ENCODE results near the gene TEP1.
A peak's percentile ranks its signal among the peaks of the same experiment; 100 is the strongest.

TEP1 gene

GRCh38 chr14:20429801-20430669, 16.7 kb upstream of the TEP1 start:
- no peak for DNase-seq

GRCh38 chr14:20428802-20429201, 15.5 kb upstream of the TEP1 start:
- DNase-seq: no peak

DNA sequence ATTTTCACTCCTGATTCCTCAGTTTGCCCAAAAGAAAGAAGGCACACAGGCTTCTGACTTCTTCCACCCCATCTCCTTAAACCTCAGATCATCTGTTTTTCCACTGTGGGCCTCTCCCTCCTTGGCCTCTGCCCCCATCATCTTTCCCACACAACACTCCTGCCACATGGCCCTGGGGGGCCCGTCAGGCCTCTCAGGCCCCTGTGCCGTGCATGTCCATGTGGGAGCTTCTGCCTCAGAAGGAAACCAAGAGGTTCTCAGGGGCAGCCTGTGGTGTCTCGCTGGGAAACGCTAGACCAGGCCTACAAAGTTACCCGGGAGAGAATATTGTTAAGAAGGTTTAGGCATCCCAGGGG, 14.7 kb upstream of the TEP1 start:
- DNase-seq: no peak

DNA sequence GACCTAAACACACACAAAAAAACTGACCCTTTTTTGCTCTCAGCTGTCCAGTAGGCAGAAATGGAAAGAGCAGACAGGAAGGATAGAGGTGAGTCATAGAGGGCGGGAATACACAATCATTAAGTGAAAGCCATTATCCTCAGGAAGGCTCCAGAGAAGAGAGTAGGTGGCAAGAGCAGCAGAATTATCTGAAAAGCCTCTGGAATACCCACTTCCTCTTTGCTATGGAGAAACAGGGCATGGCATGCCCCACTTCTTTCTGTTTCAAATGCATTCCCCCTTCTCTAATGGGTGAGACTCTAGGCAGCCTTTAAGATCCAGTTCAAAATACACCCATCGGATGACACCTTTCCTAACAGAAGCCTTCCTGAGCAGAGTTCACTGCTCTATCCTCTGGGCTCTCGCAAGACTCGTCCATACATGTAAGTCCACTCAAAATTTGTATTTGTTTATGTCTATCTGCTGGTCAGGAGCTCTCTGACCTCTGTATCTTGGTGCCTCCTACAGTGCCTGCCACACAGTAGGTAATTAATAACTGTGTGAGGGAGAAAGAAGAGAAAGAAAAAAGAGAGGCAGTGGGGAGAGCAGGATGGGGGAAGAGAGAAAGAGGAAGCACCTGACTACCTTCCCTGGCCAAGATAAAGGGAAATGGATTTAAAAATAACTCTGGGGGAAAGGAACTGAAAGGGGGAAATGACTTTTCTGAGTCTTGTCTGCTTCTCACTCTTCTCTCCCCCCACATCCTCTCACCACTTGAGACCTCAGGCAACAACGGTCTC, 14.1 kb upstream of the TEP1 start:
- no peak for DNase-seq

- DNase-seq: no peak
Measured at GRCh38 chr14:20424851-20425250, 11.6 kb upstream of the TEP1 start.

GRCh38 chr14:20422886-20423285, 9.6 kb upstream of the TEP1 start:
- no peak for DNase-seq

- DNase-seq: no peak
Measured at GRCh38 chr14:20421267-20421666, 8.0 kb upstream of the TEP1 start.

- DNase-seq: no peak
Measured at GRCh38 chr14:20419419-20419818, 6.1 kb upstream of the TEP1 start.

- DNase-seq: no peak
Measured at GRCh38 chr14:20418501-20418909, 5.2 kb upstream of the TEP1 start.

DNA sequence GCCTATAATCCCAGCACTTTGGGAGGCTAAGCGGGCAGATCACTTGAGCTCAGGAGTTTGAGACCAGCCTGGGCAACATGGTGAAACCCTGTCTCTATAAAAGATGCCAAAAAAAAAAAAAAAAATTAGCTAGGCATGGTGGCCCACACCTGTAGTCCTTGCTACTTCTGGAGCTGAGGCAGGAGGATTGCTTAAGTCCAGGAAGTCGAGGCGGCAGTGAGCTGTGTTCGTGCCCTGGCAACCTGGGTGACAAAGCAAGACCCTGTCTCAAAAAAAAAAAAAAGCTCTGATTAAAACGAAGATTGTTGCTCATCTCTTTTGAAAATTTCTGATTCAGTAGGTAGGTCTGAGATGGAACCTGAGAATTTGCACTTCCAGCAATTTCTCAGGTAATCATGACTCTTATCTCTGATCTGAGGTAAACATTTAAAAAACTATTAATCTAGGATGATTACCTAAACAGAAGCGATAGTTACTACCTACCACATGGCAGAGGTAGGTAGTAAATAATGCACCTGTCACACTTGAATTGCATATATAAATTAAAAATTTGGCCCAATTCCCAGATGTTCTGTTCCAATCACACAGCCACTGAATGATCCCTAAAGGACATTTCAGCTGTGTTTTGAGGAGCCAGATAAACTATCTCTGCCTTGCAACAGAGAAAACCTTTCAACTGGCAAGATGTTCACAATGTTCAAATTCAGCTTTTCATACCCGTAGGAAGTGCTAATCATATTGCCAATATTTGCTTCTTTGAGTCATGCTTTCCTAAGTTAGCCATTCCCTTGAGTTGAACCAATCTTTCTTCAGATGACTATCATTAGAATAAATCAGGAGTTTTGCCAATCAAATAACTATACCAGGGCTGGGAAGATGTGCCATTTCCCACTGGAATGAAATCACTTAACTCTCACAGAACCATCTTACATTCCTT, 4.2 kb upstream of the TEP1 start:
- no peak for DNase-seq

DNA sequence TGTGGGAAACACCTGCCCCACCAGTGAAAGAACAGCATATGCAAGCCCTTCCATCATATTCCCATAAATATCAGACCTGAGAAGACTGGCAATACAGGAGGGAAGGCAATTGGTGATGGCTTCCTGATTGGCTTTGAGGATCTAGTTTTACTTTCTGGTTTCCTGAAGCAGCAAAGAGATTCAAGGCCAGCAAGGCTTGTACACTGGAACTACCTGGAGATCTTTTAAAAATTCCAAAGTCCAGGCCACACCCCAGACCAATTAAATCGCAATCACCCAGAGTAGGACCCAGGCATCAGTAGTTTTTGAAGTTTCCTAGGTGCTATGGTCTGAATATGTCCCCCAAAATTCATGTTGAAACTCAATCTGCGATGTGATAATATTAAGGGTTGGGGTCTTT, 2.9 kb upstream of the TEP1 start:
- DNase-seq: no peak

- peak; percentile 49 for DNase-seq
Measured at GRCh38 chr14:20415782-20416206, 2.5 kb upstream of the TEP1 start.

- peak; percentile 26 for DNase-seq
Measured at GRCh38 chr14:20413744-20414082, 412 bp upstream of the TEP1 start.

GRCh38 chr14:20412411-20412810, 890 bp downstream of the TEP1 start:
- DNase-seq: peak; percentile 27

DNA sequence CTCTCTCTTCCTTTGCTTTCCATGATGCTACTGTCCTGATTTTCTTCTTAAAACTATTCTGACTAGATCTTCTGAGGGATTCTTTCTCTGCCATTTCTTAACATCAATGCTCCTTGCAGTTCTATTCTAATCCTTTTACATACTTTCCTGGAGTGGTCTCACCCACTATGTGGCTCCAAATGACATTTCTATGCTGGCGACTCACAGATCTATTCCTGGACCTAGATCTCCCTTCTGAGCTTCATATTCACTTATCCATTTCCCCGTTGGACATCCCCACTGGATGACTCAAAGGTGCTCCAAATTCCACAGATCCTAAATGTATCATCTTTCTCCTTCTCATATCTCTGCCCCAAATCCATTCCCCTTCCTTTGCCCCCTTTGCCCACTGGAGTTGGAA, 4.1 kb downstream of the TEP1 start:
- no peak for DNase-seq

DNA sequence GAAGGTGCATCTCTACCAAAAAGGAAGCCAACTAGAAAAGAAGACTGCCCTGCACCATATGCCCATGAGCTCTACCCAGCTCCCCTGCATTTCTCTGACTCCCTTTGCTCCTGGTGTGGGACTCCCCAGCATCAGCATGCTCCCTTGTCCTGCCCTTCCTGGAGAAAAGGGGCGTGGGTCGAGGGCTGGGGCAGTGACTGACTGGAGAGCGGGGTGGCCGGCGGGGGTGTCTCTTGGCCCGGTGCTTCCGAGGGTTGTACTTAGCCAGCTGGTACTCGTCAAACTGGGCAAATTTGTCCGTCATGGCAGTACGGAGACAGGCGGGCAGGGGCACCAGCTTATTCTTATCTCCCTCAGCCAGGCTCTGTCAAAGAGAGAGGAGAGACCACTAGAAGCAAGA, 9.8 kb downstream of the TEP1 start:
- DNase-seq: no peak

DNA sequence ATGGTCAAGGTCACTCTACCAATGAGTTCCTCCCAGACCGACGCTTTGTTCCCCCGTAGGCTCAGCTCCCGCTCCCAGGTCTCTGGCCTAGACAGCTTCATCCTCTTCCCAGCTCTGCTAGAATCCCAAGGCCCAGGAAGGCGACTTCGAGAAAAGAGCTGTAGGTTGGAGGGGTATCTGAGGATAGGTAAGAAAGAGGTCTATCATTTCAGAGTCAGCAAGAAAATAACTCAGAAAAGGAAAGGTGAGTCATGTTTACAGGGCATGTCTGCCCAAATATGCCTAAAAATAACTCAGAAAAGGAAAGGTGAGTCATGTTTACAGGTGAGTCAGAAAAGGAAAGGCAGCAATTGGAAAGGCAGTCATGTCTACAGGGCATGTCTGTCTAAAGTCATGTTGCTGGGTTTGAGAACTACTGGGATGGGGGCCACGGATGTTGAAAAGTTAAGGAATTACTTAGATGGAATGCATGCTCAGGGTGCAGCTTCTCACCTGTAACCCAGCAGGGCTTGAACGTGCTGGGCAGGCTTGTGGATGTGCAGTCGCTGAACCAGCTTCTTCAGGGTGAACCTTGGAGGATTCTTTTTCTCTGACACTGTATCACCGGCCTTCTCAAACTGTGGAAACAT, 12.2 kb downstream of the TEP1 start:
- no peak for DNase-seq

DNA sequence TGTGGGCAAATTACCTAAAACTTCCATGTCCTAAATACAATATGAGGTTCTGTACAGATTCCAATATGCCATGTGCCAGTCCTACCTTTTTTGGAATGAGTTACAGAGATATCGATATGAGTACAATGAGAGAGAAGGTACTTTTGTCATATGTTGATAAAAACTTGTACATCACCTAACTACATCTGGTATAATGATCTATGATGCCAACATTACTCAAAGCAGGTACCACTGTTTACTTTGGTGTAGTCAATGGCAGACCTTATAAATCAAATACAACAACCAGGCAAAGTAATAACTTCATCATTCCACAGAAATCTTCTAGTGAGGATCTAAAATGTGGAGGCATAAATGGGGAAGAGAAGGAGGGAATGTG, 12.7 kb downstream of the TEP1 start:
- DNase-seq: no peak

GRCh38 chr14:20397511-20397910, 15.8 kb downstream of the TEP1 start:
- DNase-seq: no peak

DNA sequence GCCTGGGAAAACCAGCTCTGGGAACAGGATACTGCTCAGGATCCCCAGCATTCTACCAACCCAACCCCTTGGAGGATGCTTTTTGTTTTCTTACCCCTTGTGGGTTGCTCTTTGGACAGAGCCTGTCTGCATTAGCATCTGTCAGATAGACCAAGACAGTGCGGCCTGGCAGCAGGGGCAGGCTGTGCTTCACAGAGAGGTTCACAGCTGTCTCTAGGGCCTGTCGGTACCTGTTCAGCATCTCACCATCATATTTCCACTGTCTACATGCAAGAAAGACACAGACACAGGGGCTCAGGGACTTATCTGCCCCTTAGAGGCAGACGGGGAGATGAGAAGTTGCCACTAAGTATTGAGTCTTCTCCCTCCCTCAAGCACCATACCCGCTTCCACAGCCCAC, 21.8 kb downstream of the TEP1 start:
- DNase-seq: no peak

DNA sequence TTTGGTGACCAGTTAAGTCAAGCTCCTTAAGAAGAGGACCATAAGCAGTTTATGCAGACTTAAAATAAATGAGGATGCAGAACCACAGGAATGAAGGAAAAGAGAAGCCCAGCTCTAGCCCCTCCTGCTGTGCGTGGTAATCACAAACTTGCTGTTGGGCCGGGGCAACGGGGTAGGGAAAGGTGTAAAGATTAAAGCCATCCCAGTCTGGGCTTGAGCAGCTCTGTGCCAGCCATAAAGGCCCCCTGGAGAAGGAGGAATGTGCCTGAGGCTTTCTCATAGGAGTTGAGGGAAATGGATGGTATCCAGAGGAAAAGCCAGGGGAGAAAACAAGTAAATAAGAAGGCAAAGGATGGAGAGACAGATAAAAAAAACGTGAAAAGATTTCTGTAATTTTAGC, 25.1 kb downstream of the TEP1 start:
- no peak for DNase-seq

- no peak for DNase-seq
Measured at GRCh38 chr14:20387576-20387975, 25.7 kb downstream of the TEP1 start.

Measured in central memory CD4-positive, alpha-beta T cell (primary cell).